GM12892 (cell line): ENCODE results near the gene CD276.

Source experiments
- POLR2A ChIP-seq: IDR thresholded peaks from 2 replicates; pipeline ENCODE4 v1.6.1; 2011; ENCODE audit warnings: low read depth, low read length, control low read depth
- TAF1 ChIP-seq: IDR thresholded peaks from 2 replicates; pipeline ENCODE4 v1.6.1; 2011; ENCODE audit warnings: low read depth, mild to moderate bottlenecking, control low read depth, low read length, borderline replicate concordance

DNA sequence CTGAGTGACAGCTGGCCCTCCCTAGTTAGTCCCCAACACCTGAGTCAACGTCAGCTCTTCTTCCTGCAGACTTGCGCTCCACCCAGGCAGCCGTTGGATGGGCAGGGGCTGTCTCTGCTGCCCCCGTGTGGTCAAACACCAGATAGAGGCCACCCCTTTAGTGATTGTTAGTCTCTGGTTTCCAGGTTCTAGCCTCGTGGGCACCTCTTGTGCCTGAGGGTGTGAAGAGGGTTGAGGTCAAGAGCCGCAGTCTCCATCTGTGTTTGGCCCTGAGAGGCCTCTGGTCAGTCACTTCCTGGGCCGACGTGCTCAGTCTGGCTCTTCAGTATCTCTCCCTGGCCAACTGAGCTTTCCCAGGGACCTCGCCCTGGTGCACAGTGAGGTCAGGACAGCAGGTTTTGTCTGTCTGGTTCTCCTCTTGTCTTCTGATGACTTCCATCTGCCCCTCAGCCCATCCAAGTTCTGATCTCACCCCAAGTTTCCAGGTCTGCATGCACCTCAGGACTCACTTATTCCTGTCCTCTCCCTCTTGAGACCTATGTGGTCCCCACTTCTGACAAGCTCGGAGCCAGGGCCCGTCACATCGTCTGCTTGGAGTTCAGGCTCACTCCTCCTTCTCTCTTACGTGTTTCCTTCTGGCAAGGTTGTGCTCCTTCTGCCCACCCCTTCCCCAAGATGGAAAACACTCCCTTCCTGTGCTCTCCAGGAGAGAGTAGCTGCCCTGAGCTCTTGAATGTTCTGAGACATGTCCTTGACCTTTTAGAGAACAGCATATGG is 20.9 kb downstream of the CD276 start:
- TF ChIP-seq TAF1 (no peak), POLR2A (no peak)
